IMR-90 (cell line): Measurements from ENCODE around the gene CFAP299. TPM values are rescaled to one million over a fixed set of nuclear protein-coding genes. Genes with fewer than 3 reads are reported as not detected.

Experiments used
- ATAC-seq: fragments of 200-7000 bp; cut with Tn5 transposase; 2 replicates; pipeline ENCODE4 v1.9.1; 2020; ENCODE audit warnings: low read depth, mild to moderate bottlenecking, moderate library complexity
- BruUV-seq: library from RNA; stranded (reverse); fragments of 400-500 nt; replicated peaks from 2 replicates; lab custom pipeline; 2021; lab: Mats Ljungman, UMichigan
- CTCF ChIA-PET: fragments of 300-600 bp; formaldehyde crosslinking; extraction: SDS; loops from one replicate; lab custom pipeline; 2021; ENCODE audit warnings: antibody characterized with exemption; lab: Yijun Ruan, JAX
- POLR2A ChIA-PET: fragments of 300-600 bp; sonication (Branson Sonifier 250); formaldehyde crosslinking; loops from one replicate; lab custom pipeline; 2022; ENCODE audit warnings: antibody characterized with exemption; ENCODE audit not compliant: unreplicated experiment; lab: Charles Lee
- DNase-seq: peaks from one replicate; pipeline ENCODE4 v3.0.0; 2013
- H2AFZ ChIP-seq: replicated peaks from 2 replicates; pipeline ENCODE3; 2013; ENCODE audit warnings: low read length, mild to moderate bottlenecking; ENCODE audit not compliant: poor library complexity
- H2AK5ac ChIP-seq: 2 replicates; pipeline ENCODE4 v1.6.1; 2013; ENCODE audit warnings: low read depth, low read length, inconsistent platforms
- H2AK9ac ChIP-seq: replicated peaks from 2 replicates; pipeline ENCODE3; 2013; ENCODE audit warnings: mild to moderate bottlenecking, low read depth, low read length, moderate library complexity; ENCODE audit not compliant: poor library complexity
- H2BK120ac ChIP-seq: 2 replicates; pipeline ENCODE4 v1.6.1; 2013; ENCODE audit warnings: low read depth, low read length, inconsistent platforms
- H2BK15ac ChIP-seq: 3 replicates; pipeline ENCODE4 v1.6.1; 2013; ENCODE audit warnings: low read depth, low read length, inconsistent platforms
- H2BK20ac ChIP-seq: 2 replicates; pipeline ENCODE4 v1.6.1; 2013; ENCODE audit warnings: low read depth, mild to moderate bottlenecking, inconsistent platforms, low read length, moderate library complexity
- H2BK5ac ChIP-seq: 2 replicates; pipeline ENCODE4 v1.6.1; 2013; ENCODE audit warnings: mild to moderate bottlenecking, low read depth, low read length, inconsistent platforms; ENCODE audit not compliant: poor library complexity, severe bottlenecking
- H3K14ac ChIP-seq: replicated peaks from 2 replicates; pipeline ENCODE4 v1.6.1; 2013; ENCODE audit warnings: low read depth, low read length, inconsistent platforms
- H3K18ac ChIP-seq: 2 replicates; pipeline ENCODE4 v1.6.1; 2013; ENCODE audit warnings: low read depth, low read length, control low read depth
- H3K23ac ChIP-seq: 2 replicates; pipeline ENCODE4 v1.6.1; 2013; ENCODE audit warnings: low read depth, low read length, inconsistent platforms
- H3K27ac ChIP-seq: 2 replicates; pipeline ENCODE4 v1.5.1; 2013; ENCODE audit warnings: mild to moderate bottlenecking, control low read depth, low read length; ENCODE audit not compliant: insufficient read depth
- H3K27me3 ChIP-seq: 2 replicates; pipeline ENCODE4 v1.6.1; 2013; ENCODE audit warnings: low read length; ENCODE audit not compliant: control insufficient read depth, insufficient read depth
- H3K36me3 ChIP-seq: 2 replicates; pipeline ENCODE4 v1.6.1; 2013; ENCODE audit warnings: low read length, mixed read lengths; ENCODE audit not compliant: control insufficient read depth, insufficient read depth
- H3K4ac ChIP-seq: 2 replicates; pipeline ENCODE4 v1.6.1; 2013; ENCODE audit warnings: low read depth, low read length, inconsistent platforms
- H3K4me1 ChIP-seq: 2 replicates; pipeline ENCODE4 v1.6.1; 2013; ENCODE audit warnings: low read length, mixed read lengths; ENCODE audit not compliant: control insufficient read depth, insufficient read depth
- H3K4me2 ChIP-seq: 2 replicates; pipeline ENCODE4 v1.6.1; 2013; ENCODE audit warnings: low read depth, mild to moderate bottlenecking, control low read depth, low read length, moderate library complexity
- H3K4me3 ChIP-seq: 2 replicates; pipeline ENCODE4 v1.5.1; 2013; ENCODE audit warnings: low read depth, mild to moderate bottlenecking, control low read depth, low read length, moderate library complexity; ENCODE audit not compliant: insufficient read depth
- H3K56ac ChIP-seq: 2 replicates; pipeline ENCODE4 v1.6.1; 2013; ENCODE audit warnings: low read length, inconsistent platforms; ENCODE audit not compliant: insufficient read depth; ENCODE audit errors: extremely low read depth
- H3K79me1 ChIP-seq, 2 experiments: 2 replicates each; pipeline ENCODE4 v1.6.1; 2013; ENCODE audit warnings: low read length in 2 of 2, inconsistent platforms in 1 of 2, low read depth in 1 of 2
- H3K9ac ChIP-seq: 2 replicates; pipeline ENCODE4 v1.6.1; 2013; ENCODE audit warnings: low read depth, low read length, control low read depth
- H3K9me1 ChIP-seq: 2 replicates; pipeline ENCODE4 v1.6.1; 2013; ENCODE audit warnings: low read length, inconsistent platforms; ENCODE audit not compliant: insufficient read depth
- H3K9me3 ChIP-seq: 2 replicates; pipeline ENCODE4 v1.6.1; 2013; ENCODE audit warnings: low read length; ENCODE audit not compliant: control insufficient read depth, insufficient read depth
- H4K20me1 ChIP-seq: 2 replicates; pipeline ENCODE4 v1.6.1; 2013; ENCODE audit warnings: low read length, inconsistent platforms; ENCODE audit not compliant: insufficient read depth
- H4K5ac ChIP-seq: 2 replicates; pipeline ENCODE4 v1.6.1; 2013; ENCODE audit warnings: mild to moderate bottlenecking, low read depth, low read length, control low read depth
- H4K8ac ChIP-seq, 2 experiments: 2 replicates each; pipeline ENCODE4 v1.6.1; 2013; ENCODE audit warnings: low read depth in 2 of 2, low read length in 2 of 2, control low read depth in 1 of 2, inconsistent platforms in 1 of 2
- H4K91ac ChIP-seq: 2 replicates; pipeline ENCODE4 v1.6.1; 2013; ENCODE audit warnings: low read depth, low read length, inconsistent platforms; ENCODE audit not compliant: insufficient read depth
- MAZ ChIP-seq: IDR thresholded peaks from 2 replicates; pipeline ENCODE4 v1.6.1; 2012; ENCODE audit warnings: low read depth, mild to moderate bottlenecking, low read length, improper control_type of control experiment, moderate library complexity, borderline replicate concordance
- POLR2A ChIP-seq: IDR thresholded peaks from 2 replicates; pipeline ENCODE4 v1.6.1; 2012; ENCODE audit warnings: mild to moderate bottlenecking, low read depth, low read length
- WGBS, 2 experiments: methylation state at CpG; one replicate each; pipeline versions ENCODE4 v1.1.5 to v1.1.7; 2013; ENCODE audit warnings: missing lambda C conversion rate in 2 of 2; ENCODE audit not compliant: insufficient read length in 1 of 2; ENCODE audit errors: extremely low coverage in 2 of 2; 5-methylcytosine and 5-hydroxymethylcytosine counted together
- dilution Hi-C: fragments of 300-500 bp; cut with HindIII; formaldehyde crosslinking; loops from one replicate; pipeline ENCODE4 v1.14.3; 2018; ENCODE audit warnings: low sequenced_read_pairs; ENCODE audit not compliant: unreplicated experiment
- in situ Hi-C: fragments of 300-500 bp; cut with MboI; formaldehyde crosslinking; loops from 3 replicates; pipeline ENCODE4 v1.14.3; 2019; ENCODE audit warnings: low sequenced_read_pairs, inconsistent platforms, mixed read lengths
- intact Hi-C: fragments of 100-400 bp; cut with micrococcal nuclease; formaldehyde crosslinking; loops from 2 replicates; pipeline ENCODE4 v1.10.0; 2022
- polyA plus RNA-seq, 3 experiments: library from polyadenylated mRNA; depleted of rRNA; stranded (reverse); fragments of >200 nt; gene quantifications; 2 replicates each; pipeline ENCODE4 v1.2.3, GENCODE V29; 2012; ENCODE audit warnings: low replicate concordance in 1 of 3
- total RNA-seq: library from RNA; depleted of rRNA; stranded (reverse); fragments of >200 nt; gene quantifications from 2 replicates; pipeline ENCODE4 v1.2.3, GENCODE V29; 2012
- TF ChIP-seq, protein P1 (sequence below): fragments of 150-350 bp; IDR thresholded peaks from 2 replicates; pipeline ENCODE4 v1.6.1; 2016; ENCODE audit warnings: low read depth, mild to moderate bottlenecking, low read length, moderate library complexity, borderline replicate concordance

The CFAP299 gene
- total and polyA plus RNA-seq, 2 of the 4 experiments (the other 2 are of a cell fraction), result 1.0 to 1.1 TPM

DNA sequence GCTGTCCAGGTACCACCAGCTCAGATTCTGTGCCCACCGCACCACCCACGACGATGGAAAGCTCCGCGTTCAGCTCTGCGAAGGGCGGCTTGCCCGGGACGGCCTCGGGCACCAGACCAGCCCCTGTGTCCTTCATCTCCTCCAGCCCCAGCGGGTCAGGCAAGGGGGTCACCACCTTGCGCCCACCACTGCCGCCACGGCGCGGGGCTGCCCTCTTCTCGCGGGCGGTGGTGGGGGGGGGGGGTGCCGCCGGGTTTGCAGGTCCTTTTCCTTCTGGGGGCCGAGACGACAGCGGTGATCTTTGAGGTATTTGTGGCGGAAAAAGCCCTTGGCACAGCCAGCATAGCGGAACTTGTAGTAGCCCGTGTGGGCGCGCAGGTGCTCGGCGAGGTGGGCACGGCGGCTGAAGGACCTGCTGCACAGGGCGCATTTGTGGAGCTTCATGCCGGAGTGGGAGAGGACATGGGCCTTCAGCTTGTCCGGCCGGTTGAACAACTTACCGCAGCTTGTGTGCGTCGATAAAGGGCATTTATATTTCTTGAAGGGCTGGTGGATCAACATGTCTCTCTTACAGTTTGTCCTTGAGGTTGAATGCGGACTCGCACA, 50.9 kb downstream of the CFAP299 start:
- WGBS, 2 experiments, result 94% methylated on average over 13 of the region's 42 CpGs; no CpG with 5 or more reads in 1 of the 2 experiments
- dilution Hi-C loops, result no loop called here
- DNase-seq, result no peak
- H3K4me3 ChIP-seq, result no peak overlapping the region
- POLR2A ChIA-PET, result no interaction called here
- TF ChIP-seq POLR2A (no peak), MAZ (no peak)
- TF ChIP-seq, protein P1, sequence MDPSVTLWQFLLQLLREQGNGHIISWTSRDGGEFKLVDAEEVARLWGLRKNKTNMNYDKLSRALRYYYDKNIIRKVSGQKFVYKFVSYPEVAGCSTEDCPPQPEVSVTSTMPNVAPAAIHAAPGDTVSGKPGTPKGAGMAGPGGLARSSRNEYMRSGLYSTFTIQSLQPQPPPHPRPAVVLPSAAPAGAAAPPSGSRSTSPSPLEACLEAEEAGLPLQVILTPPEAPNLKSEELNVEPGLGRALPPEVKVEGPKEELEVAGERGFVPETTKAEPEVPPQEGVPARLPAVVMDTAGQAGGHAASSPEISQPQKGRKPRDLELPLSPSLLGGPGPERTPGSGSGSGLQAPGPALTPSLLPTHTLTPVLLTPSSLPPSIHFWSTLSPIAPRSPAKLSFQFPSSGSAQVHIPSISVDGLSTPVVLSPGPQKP, result no peak
- intact Hi-C loops, result no loop called here
- H2BK120ac ChIP-seq, result no peak overlapping the region
- H3K23ac ChIP-seq, result no peak overlapping the region
- no peak overlapping the region for H2BK15ac ChIP-seq
- no peak overlapping the region for H3K9ac ChIP-seq
- no peak overlapping the region for H4K5ac ChIP-seq
- no peak overlapping the region for H3K18ac ChIP-seq
- no peak overlapping the region for H3K14ac ChIP-seq
- no peak overlapping the region for H2AK5ac ChIP-seq
- no TSS peak for BruUV-seq
- H3K4ac ChIP-seq, result no peak overlapping the region
- H3K4me2 ChIP-seq, result no peak overlapping the region
- no peak overlapping the region for H3K27ac ChIP-seq
- 0 out of 2 replicates have a peak, but pooled peaks cover 2% of the 10 kb centered on the region for H3K9me3 ChIP-seq
- H3K79me1 ChIP-seq, result no peaks in the 10 kb centered on the region; a peak in 1 of 4 replicates
- H3K56ac ChIP-seq, result no peak overlapping the region
- H2AK9ac ChIP-seq, result peak overlapping the region; percentile 37
- ATAC-seq, result no peak
- peaks cover 2% of the 10 kb centered on the region; the same call in 1 of the 2 replicates for H3K9me1 ChIP-seq
- in situ Hi-C loops, result no loop called here
- no peak overlapping the region for H4K91ac ChIP-seq
- H2BK5ac ChIP-seq, result no peak overlapping the region
- no peaks in the 10 kb centered on the region for H3K4me1 ChIP-seq
- H4K8ac ChIP-seq, result no peak overlapping the region
- H3K27me3 ChIP-seq, result no peaks in the 10 kb centered on the region
- no peak overlapping the region for H2BK20ac ChIP-seq
- H2AFZ ChIP-seq, result no peak overlapping the region
- no peaks in the 10 kb centered on the region for H3K36me3 ChIP-seq
- CTCF ChIA-PET, result no interaction called here
- no peaks in the 10 kb centered on the region; the same call in 1 of the 2 replicates for H4K20me1 ChIP-seq
